HG03280 (cell line): ENCODE data around the gene E2F4.

ENCODE experiments used
- ATAC-seq: cut with Tn5 transposase; IDR thresholded peaks from one replicate; pipeline ENCODE4 v1.9.1; 2021; ENCODE audit warnings: mild to moderate bottlenecking, moderate library complexity; ENCODE audit not compliant: unreplicated experiment

Gene E2F4

DNA sequence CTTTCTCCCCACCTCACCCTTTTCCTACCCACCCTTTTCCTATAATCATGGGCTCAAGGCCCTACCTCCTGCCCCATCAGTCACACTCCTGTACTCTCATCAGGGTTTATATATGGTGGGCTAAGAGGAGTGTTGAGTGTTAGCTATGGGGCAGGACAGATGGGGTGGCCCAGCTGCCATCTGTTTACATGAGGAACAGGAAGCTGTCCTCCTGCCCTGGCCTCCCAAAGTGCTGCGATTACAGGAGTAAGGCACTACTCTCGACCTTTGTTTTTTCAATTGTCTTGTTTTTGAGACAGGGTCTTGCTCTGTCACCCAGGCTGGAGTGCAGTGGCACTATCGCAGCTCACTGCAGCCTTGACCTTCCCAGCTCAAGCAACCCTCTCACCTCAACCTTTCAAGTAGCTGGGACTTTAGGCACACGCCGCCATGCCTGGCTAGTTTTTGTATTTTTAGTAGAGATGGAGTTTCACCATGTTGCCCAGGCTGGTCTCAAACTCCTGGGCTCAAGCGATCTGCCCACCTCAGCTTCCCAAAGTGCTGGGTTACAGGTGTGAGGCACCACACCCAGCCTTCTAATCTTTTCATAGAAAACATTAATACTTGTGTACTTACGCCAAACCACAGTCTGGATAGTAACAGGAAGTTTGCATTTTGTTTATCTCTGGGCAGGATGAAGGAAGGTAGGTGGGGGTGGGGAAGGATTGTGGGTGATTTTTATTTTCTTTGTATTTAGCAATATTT is 33.9 kb upstream of the E2F4 start:
- no peak for ATAC-seq

DNA sequence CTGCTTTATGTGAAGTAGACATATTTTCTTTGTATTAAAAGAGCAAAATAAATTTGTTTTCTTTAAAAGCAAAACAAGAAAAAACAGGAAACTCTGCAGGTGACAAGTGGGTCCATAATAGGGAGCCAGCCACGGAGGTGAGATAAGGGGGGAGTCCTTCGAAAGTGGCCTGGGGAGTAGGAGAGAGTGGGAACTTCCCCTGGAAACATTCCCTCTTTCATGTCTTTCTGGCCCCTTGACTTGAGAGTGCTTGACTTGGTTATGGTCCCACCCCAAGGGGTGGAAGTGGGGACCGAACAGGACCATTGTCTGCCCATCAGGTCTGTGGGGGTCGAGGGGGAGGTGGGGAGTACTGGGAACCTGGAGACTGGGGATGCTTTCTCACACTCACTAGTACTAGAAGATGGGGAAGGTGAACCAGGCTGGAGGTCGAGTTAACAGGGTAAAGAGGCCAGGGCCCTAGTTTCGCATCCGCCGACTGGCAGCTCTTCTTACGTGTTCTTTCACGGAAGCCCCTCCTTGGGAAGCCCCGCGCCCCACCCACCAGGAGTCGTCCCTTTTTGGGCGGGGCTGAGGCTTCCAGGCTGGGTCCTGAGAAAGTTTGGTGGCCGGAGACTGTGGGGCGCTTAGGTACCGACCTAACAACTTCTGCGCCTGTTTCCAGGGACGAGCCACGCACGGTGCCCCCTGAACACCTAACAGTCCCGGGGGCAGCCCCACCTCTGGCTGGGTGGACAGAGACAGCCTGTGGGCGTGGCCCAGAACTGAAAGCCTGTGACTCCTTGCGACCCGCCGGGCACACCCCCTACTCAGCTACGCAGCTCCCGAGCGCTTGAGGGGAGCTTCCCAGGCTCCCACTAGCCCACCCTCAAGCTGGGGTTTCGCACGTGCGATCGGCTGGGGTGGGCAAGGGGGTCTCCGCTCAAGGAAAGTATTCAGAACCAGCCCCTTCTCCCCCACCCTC is 33.0 kb upstream of the E2F4 start:
- peak; percentile 31 for ATAC-seq

DNA sequence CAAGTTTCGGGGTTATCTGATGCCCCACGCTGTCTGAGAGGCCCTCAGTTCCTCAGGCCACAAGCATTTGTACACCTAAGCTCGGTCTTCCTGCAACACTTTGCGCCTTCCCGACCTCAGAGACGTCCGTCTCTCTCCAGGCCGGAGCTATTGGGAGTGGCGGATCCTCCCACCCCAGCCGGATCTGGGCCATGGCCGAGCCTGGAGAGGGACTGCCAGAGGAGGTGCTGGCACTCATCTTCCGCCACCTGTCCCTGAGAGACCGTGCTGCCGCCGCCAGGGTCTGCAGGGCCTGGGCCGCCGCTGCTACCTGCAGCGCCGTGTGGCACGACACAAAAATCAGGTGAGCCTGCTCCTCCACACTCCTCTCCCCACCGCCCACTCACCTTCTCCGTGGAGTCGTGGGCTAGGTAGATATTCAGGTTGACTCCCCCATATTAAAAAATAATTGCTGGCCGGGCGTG is 30.3 kb upstream of the E2F4 start:
- no peak for ATAC-seq

DNA sequence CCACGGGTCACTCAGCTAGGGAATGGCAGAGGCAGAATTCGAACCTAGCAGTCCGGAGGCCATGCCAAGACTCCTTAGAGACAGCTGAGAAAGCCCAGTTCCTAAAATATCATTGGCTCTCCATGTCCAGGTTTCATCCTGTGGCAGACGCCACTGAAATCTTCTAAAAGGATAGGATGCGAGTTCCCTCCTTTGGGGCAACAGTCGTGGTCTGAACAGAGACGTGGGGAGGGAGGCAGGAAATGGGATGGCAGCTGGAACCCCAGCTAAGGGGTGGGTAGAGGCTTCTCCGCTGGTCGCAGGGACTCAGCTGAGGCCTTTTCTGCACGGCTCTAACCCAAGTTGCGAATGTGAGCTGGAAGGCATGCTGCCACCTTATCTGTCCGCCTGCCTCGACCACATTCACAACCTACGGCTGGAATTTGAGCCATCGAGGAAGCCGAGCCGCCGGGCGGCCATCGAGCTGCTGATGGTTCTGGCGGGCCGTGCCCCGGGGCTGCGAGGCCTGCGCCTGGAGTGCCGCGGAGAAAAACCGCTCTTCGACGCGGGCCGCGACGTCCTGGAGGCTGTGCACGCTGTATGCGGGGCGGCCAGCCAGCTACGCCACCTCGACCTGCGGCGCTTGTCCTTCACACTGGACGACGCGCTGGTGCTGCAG is 29.3 kb upstream of the E2F4 start:
- no peak for ATAC-seq

DNA sequence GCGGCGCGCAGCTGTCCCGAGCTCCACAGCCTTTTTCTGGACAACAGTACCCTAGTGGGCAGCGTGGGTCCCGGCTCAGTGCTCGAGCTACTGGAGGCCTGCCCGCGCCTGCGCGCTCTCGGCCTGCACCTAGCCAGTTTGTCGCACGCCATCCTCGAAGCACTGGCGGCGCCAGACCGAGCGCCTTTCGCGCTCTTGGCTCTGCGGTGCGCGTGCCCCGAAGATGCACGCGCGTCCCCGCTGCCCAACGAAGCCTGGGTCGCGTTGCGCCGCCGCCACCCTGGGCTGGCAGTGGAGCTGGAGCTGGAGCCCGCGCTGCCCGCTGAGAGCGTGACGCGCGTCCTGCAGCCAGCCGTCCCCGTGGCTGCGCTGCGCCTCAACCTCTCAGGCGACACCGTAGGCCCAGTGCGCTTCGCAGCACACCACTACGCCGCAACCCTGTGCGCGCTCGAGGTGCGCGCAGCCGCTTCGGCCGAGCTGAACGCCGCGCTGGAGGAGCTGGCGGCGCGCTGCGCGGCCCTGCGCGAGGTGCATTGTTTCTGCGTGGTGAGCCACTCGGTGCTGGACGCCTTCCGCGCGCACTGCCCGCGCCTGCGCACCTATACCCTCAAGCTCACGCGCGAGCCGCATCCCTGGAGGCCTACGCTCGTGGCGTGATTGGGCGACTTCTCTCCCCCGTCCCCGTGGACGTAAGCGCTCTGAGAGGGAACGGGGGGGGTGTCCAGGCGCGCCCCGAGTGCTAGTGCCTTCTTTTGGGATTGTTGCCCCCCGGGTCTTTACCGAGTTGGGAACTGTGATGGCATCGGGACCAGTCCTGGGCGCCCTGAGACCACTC is 28.6 kb upstream of the E2F4 start:
- ATAC-seq = no peak

DNA sequence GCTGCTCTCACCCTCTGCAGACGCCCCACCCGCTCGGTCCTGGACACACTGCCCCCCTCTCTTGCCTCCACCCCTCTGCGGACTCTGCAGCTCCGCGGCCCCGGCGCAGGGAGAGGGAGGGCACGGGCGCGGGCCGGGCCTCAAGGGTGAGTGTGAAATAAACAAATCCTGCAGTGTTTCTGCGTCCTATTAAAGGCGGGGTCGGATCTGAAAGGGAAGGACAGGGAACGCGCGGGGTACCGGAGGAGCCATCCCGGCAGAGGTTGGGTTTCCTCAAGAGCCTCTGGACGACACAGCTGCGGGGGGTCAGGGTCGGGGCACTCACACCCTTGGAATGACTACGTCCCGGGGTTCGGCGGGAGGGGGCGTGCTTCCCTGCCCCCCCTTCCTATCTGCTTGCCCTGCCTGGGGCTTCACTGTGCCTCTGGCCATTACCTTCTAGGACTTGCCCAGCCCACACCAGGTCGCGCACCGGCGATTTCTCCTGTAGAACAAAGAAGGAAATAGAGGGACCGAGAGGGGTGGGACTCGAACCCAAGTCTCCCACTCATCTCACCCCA is 27.9 kb upstream of the E2F4 start:
- no peak for ATAC-seq

DNA sequence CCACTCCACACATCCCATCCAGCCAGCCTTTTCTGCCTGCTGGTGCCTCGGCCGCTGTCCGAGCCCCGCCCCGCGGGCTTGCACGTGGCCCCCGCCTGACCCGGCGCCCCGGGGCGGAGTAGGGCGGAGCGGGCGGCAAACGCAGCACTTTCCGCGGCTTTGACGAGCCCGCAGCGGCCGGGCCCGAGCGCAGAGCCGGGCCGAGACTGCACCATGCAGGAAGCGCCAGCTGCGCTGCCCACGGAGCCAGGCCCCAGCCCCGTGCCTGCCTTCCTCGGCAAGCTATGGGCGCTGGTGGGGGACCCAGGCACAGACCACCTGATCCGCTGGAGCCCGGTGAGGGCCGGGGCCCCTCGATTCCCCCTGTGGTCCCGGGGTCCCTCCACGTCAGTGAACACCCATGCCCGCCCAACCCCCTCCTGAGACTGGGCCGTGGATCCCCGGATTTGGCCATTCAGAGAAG is 27.3 kb upstream of the E2F4 start, which contains the start of gene HSF4:
HSF4 (plus strand) TSS at position 147 of the 463 bp plus-strand sequence; CDS start at position 214, 67 bp downstream.
- no peak for ATAC-seq

DNA sequence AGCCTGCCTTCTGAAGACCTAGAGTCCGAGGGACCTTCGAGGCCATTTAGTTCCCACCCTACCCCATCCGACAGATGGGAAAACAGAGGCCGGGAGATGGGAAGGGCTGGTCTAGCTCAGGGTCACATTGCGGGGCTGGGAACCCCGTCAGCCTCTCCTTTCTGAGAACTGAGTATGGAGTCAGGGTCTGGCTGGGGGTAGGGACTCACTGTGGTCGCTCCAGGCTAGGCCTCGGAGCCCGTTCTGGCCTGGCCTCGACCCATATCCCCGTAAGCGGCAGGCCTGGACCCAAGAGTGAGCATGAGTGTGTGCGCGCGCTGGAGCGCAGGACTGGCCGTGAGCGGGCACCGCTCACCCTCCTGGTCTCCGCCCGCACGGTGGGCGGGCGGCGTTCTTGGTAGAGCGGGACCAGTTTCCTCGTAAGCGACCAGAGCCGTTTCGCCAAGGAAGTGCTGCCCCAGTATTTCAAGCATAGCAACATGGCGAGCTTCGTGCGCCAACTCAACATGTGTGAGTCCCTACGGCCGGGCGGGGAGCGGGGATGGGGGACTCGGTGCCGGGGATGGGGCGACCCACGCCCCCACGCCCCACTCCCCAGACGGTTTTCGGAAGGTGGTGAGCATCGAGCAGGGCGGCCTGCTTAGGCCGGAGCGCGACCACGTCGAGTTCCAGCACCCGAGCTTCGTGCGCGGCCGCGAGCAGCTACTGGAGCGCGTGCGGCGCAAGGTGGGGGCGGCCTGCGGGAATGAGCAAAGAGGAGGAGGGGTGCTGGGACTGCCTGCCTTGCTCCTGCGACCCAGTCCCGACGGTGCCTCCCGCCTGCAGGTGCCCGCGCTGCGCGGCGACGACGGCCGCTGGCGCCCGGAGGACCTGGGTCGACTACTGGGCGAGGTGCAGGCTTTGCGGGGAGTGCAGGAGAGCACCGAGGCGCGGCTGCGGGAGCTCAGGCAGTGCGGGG is 26.6 kb upstream of the E2F4 start:
- ATAC-seq = no peak

DNA sequence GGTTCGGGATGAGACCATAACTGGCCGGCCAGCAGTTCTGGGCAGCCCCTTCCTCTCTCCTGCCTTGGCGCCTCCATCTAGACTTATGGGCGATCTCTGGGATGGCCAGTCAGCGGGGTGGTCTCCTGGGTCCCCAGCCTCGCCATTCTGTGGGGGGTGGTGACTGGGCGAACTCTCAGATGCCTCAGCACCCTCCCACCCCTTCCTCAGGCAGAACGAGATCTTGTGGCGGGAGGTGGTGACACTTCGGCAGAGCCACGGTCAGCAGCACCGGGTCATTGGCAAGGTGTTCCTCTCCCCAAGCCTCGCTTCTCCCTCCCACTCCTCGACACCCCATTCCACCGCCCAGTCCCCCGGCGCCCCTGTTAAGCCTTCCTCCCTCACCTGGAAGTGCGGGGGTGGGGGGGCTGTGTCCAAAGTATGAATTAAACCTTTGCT is 25.8 kb upstream of the E2F4 start:
- ATAC-seq = no peak

DNA sequence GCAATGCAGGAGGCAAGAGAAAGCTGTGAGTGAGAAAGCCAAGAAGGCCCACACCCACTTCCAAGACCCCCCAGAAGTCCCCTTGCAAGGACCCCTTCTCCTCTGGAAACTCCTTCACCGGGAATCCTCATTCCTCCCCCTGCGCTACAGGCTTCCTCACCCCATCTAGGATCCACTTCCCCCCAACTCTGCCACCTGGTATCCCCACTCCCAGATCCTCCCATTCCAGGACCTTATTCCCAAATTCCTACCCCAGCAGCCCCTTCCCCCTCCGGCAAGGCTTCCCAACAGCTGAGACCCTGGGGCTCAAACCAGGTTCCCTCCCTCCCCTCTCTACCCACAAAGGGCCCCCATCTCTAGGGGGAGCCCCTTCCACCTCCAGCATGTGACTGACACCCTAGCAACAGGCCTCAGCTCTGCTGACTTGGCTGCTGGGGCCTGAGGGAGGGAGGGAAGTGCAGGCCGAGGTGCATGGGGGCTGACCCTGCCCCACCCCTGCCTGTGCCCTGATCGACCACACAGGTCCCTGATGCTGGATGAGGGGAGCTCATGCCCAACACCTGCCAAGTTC is 25.3 kb upstream of the E2F4 start:
- no peak for ATAC-seq

DNA sequence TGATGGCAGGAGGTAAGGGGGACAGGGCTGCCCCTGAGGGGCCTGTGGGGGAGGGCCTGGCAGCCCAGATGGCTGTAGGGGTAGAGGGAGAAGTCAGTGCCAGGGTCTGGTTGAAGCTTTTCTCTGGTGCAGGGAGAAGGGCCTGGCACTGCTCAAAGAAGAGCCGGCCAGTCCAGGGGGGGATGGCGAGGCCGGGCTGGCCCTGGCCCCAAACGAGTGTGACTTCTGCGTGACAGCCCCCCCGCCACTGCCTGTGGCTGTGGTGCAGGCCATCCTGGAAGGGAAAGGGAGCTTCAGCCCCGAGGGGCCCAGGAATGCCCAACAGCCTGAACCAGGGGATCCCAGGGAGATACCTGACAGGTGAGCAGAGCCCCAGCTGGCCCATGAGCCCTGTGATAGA is 24.4 kb upstream of the E2F4 start:
- ATAC-seq = no peak

DNA sequence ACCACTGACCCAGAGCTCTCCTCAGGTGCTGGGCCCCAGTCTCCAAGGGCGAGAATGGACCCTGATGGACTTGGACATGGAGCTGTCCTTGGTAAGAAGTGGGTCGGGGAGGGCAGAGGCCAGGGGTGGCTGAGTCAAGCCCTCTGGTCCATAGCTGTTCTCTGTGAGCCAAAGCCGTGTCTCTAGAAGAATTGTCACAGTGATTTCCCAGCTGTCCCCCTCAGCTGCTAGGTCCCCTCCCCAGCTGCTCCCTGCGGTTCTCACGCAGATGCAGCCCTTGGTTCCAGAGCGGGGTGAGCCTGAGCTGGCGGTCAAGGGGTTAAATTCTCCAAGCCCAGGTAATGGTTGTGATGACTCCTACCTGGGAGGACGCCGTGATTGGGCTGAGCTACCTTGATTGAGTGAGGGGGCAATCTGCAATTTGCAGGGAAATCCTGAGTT is 22.9 kb upstream of the E2F4 start:
- ATAC-seq = no peak

DNA sequence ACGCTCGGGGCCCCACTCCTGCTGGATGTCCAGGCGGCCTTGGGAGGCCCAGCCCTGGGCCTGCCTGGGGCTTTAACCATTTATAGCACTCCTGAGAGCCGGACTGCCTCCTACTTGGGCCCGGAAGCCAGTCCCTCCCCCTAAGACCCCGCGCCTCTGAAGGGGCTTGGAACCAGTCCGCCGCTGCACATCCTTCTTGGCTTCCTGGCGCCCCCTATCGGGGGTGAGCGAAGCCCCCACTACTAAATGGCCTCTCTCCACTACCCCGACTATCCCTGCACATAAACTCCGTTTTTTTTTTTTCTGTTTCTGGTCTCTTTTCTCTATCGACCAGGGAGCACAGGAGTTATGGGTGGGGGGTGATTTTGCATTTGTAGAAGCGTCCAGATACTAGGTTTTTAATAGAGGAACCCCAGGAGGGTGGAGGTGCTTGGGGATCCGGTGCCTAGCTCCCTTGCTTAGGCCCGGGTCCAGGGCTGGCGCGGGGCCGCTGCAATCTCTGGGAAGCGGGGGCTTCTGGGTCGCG is 22.2 kb upstream of the E2F4 start:
- no peak for ATAC-seq

DNA sequence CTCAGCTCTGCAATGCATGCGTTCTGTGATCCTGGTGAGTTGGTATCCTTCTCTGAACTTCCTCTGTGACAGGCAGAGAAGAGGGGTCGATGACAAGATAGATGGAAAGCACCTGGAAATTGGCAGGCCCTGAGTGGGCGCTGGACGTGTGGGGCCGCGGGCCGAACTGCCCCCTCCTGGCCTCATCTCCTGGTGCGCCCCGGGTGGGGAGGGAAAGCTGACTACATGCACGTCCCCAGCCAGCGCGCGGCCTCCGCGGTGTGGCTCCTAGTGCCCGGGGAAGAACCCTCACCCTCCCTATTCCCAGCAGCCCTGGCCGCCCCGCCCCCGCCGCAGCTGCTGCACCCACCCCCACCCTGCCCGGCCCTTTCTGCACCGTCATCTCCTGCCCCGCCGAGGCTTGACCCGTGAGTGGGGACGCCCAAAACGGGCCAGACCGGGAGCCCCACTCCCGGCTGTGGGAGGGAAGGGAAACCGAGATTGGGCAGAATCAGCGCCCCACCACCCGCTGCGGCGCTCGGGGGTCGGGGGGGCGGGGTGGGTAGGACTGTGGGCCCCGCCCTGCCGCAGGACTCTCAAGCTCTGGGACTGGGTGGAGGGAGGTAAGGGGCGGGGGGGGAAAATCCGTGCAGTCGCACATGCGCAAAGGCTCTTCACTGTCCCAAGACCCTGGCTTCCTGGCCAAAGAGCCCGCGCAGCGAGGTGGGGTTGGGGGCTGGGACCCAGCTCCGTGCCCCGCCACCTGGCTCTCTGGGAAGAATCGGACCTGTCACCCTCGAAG is 21.6 kb upstream of the E2F4 start, which contains the start of gene NOL3:
NOL3 (plus strand) TSS at position 371 of the 781 bp plus-strand sequence.
- ATAC-seq = peak; percentile 36

DNA sequence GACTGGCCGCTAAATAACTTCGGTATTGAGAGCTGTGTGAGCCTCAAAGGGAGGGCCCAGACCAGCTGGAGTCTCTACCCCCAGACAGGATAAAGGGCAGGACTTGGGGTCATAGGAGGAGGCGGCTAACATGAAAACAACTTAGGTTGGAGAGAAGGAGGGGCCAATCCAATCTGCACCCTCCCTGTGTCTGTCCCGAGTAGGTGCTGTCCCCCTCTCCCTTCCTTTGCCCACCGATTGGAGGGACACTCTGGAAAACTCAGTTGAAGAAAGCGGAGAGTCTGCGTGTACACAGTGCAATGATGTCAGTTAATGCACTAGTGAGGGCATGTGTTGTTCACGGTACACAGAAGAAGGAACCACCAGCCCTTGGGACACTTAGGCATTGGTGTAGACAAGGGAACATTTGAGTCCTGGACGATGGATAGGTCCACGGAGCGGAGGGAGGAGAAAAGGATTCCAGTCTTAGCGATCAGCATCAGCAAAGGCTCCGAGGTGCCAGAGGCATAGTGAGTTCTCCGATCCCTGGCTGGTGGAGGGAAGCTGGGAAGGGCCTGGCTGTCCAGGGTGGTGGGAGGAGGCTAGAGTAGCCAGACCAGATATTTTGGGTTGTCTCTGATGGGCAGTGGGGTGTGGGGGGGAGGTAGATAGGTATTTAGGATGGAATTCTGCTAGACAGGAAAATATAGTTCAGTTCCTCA is 20.9 kb upstream of the E2F4 start:
- ATAC-seq = no peak

DNA sequence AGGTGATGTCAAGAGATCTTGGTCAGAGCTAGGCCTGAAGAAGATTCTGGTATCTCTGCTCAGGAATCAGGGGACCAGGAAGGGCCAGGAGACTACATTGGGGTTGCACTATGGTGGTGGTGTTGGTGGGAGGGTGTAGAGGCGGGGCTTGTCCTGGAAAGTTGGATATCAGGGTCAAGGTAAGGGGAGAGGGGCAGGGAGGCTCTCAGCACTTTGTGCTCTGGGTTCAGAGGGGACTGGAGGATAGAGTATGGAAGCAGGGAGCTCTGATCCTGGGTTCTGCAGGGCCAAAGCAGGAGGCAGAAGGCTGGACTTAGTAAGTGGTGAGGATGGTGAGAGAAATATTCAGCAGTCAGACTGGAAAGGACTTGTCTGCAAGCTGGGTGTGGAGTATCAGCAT is 18.6 kb upstream of the E2F4 start:
- ATAC-seq = no peak
